IMR-90 (cell line): Measurements from ENCODE around the gene SIK3. TPM values are rescaled to one million over a fixed set of nuclear protein-coding genes. Genes with fewer than 3 reads are reported as not detected.

ENCODE experiments used
- ATAC-seq: fragments of 200-7000 bp; cut with Tn5 transposase; 2 replicates; pipeline ENCODE4 v1.9.1; 2020; ENCODE audit warnings: low read depth, mild to moderate bottlenecking, moderate library complexity
- BruUV-seq: library from RNA; stranded (reverse); fragments of 400-500 nt; replicated peaks from 2 replicates; lab custom pipeline; 2021; lab: Mats Ljungman, UMichigan
- CTCF ChIA-PET: fragments of 300-600 bp; formaldehyde crosslinking; extraction: SDS; loops from one replicate; lab custom pipeline; 2021; ENCODE audit warnings: antibody characterized with exemption; lab: Yijun Ruan, JAX
- POLR2A ChIA-PET: fragments of 300-600 bp; sonication (Branson Sonifier 250); formaldehyde crosslinking; loops from one replicate; lab custom pipeline; 2022; ENCODE audit warnings: antibody characterized with exemption; ENCODE audit not compliant: unreplicated experiment; lab: Charles Lee
- DNase-seq: peaks from one replicate; pipeline ENCODE4 v3.0.0; 2013
- H2AFZ ChIP-seq: replicated peaks from 2 replicates; pipeline ENCODE3; 2013; ENCODE audit warnings: low read length, mild to moderate bottlenecking; ENCODE audit not compliant: poor library complexity
- H2AK5ac ChIP-seq: 2 replicates; pipeline ENCODE4 v1.6.1; 2013; ENCODE audit warnings: low read depth, low read length, inconsistent platforms
- H2AK9ac ChIP-seq: replicated peaks from 2 replicates; pipeline ENCODE3; 2013; ENCODE audit warnings: mild to moderate bottlenecking, low read depth, low read length, moderate library complexity; ENCODE audit not compliant: poor library complexity
- H2BK120ac ChIP-seq: 2 replicates; pipeline ENCODE4 v1.6.1; 2013; ENCODE audit warnings: low read depth, low read length, inconsistent platforms
- H2BK15ac ChIP-seq: 3 replicates; pipeline ENCODE4 v1.6.1; 2013; ENCODE audit warnings: low read depth, low read length, inconsistent platforms
- H2BK20ac ChIP-seq: 2 replicates; pipeline ENCODE4 v1.6.1; 2013; ENCODE audit warnings: low read depth, mild to moderate bottlenecking, inconsistent platforms, low read length, moderate library complexity
- H2BK5ac ChIP-seq: 2 replicates; pipeline ENCODE4 v1.6.1; 2013; ENCODE audit warnings: mild to moderate bottlenecking, low read depth, low read length, inconsistent platforms; ENCODE audit not compliant: poor library complexity, severe bottlenecking
- H3K14ac ChIP-seq: replicated peaks from 2 replicates; pipeline ENCODE4 v1.6.1; 2013; ENCODE audit warnings: low read depth, low read length, inconsistent platforms
- H3K18ac ChIP-seq: 2 replicates; pipeline ENCODE4 v1.6.1; 2013; ENCODE audit warnings: low read depth, low read length, control low read depth
- H3K23ac ChIP-seq: 2 replicates; pipeline ENCODE4 v1.6.1; 2013; ENCODE audit warnings: low read depth, low read length, inconsistent platforms
- H3K27ac ChIP-seq: 2 replicates; pipeline ENCODE4 v1.5.1; 2013; ENCODE audit warnings: mild to moderate bottlenecking, control low read depth, low read length; ENCODE audit not compliant: insufficient read depth
- H3K27me3 ChIP-seq: 2 replicates; pipeline ENCODE4 v1.6.1; 2013; ENCODE audit warnings: low read length; ENCODE audit not compliant: control insufficient read depth, insufficient read depth
- H3K36me3 ChIP-seq: 2 replicates; pipeline ENCODE4 v1.6.1; 2013; ENCODE audit warnings: low read length, mixed read lengths; ENCODE audit not compliant: control insufficient read depth, insufficient read depth
- H3K4ac ChIP-seq: 2 replicates; pipeline ENCODE4 v1.6.1; 2013; ENCODE audit warnings: low read depth, low read length, inconsistent platforms
- H3K4me1 ChIP-seq: 2 replicates; pipeline ENCODE4 v1.6.1; 2013; ENCODE audit warnings: low read length, mixed read lengths; ENCODE audit not compliant: control insufficient read depth, insufficient read depth
- H3K4me2 ChIP-seq: 2 replicates; pipeline ENCODE4 v1.6.1; 2013; ENCODE audit warnings: low read depth, mild to moderate bottlenecking, control low read depth, low read length, moderate library complexity
- H3K4me3 ChIP-seq: 2 replicates; pipeline ENCODE4 v1.5.1; 2013; ENCODE audit warnings: low read depth, mild to moderate bottlenecking, control low read depth, low read length, moderate library complexity; ENCODE audit not compliant: insufficient read depth
- H3K56ac ChIP-seq: 2 replicates; pipeline ENCODE4 v1.6.1; 2013; ENCODE audit warnings: low read length, inconsistent platforms; ENCODE audit not compliant: insufficient read depth; ENCODE audit errors: extremely low read depth
- H3K79me1 ChIP-seq, 2 experiments: 2 replicates each; pipeline ENCODE4 v1.6.1; 2013; ENCODE audit warnings: low read length in 2 of 2, inconsistent platforms in 1 of 2, low read depth in 1 of 2
- H3K9ac ChIP-seq: 2 replicates; pipeline ENCODE4 v1.6.1; 2013; ENCODE audit warnings: low read depth, low read length, control low read depth
- H3K9me1 ChIP-seq: 2 replicates; pipeline ENCODE4 v1.6.1; 2013; ENCODE audit warnings: low read length, inconsistent platforms; ENCODE audit not compliant: insufficient read depth
- H3K9me3 ChIP-seq: 2 replicates; pipeline ENCODE4 v1.6.1; 2013; ENCODE audit warnings: low read length; ENCODE audit not compliant: control insufficient read depth, insufficient read depth
- H4K20me1 ChIP-seq: 2 replicates; pipeline ENCODE4 v1.6.1; 2013; ENCODE audit warnings: low read length, inconsistent platforms; ENCODE audit not compliant: insufficient read depth
- H4K5ac ChIP-seq: 2 replicates; pipeline ENCODE4 v1.6.1; 2013; ENCODE audit warnings: mild to moderate bottlenecking, low read depth, low read length, control low read depth
- H4K8ac ChIP-seq, 2 experiments: 2 replicates each; pipeline ENCODE4 v1.6.1; 2013; ENCODE audit warnings: low read depth in 2 of 2, low read length in 2 of 2, control low read depth in 1 of 2, inconsistent platforms in 1 of 2
- H4K91ac ChIP-seq: 2 replicates; pipeline ENCODE4 v1.6.1; 2013; ENCODE audit warnings: low read depth, low read length, inconsistent platforms; ENCODE audit not compliant: insufficient read depth
- CEBPB ChIP-seq: IDR thresholded peaks from 2 replicates; pipeline ENCODE4 v1.6.1; 2012; ENCODE audit warnings: low read depth, low read length, improper control_type of control experiment
- WGBS, 2 experiments: methylation state at CpG; one replicate each; pipeline versions ENCODE4 v1.1.5 to v1.1.7; 2013; ENCODE audit warnings: missing lambda C conversion rate in 2 of 2; ENCODE audit not compliant: insufficient read length in 1 of 2; ENCODE audit errors: extremely low coverage in 2 of 2; 5-methylcytosine and 5-hydroxymethylcytosine counted together
- dilution Hi-C: fragments of 300-500 bp; cut with HindIII; formaldehyde crosslinking; loops from one replicate; pipeline ENCODE4 v1.14.3; 2018; ENCODE audit warnings: low sequenced_read_pairs; ENCODE audit not compliant: unreplicated experiment
- in situ Hi-C: fragments of 300-500 bp; cut with MboI; formaldehyde crosslinking; loops from 3 replicates; pipeline ENCODE4 v1.14.3; 2019; ENCODE audit warnings: low sequenced_read_pairs, inconsistent platforms, mixed read lengths
- intact Hi-C: fragments of 100-400 bp; cut with micrococcal nuclease; formaldehyde crosslinking; loops from 2 replicates; pipeline ENCODE4 v1.10.0; 2022
- polyA plus RNA-seq, 3 experiments: library from polyadenylated mRNA; depleted of rRNA; stranded (reverse); fragments of >200 nt; gene quantifications; 2 replicates each; pipeline ENCODE4 v1.2.3, GENCODE V29; 2012; ENCODE audit warnings: low replicate concordance in 1 of 3
- total RNA-seq: library from RNA; depleted of rRNA; stranded (reverse); fragments of >200 nt; gene quantifications from 2 replicates; pipeline ENCODE4 v1.2.3, GENCODE V29; 2012
- TF ChIP-seq, protein P1 (sequence below): fragments of 150-350 bp; IDR thresholded peaks from 2 replicates; pipeline ENCODE4 v1.6.1; 2017; ENCODE audit warnings: mild to moderate bottlenecking, antibody characterized with exemption, low read length, low read depth

SIK3 gene
- total and polyA plus RNA-seq, 2 of the 4 experiments (the other 2 are of a cell fraction): 8.2 to 9.1 TPM

DNA sequence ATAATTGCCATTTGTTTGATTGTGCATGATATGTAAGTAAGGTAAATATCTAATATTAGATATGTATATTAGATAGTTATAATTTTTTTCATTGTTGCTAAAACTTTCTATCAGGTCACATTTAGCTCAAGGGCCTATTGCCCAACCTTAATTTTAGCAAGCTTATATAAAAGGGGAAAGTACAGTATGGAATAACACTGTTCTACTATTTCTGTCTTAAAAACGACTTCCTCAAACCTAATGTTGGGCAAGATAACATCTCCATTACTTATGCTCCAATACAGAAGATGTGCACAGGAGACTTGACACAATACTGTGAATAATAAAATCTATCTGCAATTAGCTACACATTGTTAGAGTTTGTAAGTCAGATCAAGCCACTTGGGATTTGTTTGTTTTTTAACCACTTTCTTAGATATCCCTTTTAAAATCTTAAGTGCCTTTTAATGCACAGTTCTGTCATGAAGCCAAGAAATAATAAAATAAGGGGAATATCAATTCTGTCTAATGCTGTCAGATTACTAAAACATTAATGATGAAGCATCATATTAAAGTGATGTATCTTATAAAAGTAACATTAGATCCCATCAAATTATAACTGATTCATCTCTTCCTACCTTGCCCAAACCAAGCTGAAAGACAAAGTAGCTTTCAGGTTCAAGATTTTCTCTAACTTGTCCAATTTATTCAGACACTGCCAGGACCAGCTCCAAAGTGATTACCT is 98.1 kb downstream of the SIK3 start:
- DNase-seq (no peak), ATAC-seq (no peak)
- ChIA-PET POLR2A (no interaction called here), CTCF (interaction anchor here (0.9 to 1.0 kb wide), 2 partner anchors 14 to 49 kb away, joined by 3 read pairs; no protein-coding TSS in a partner anchor)
- no TSS peak for BruUV-seq
- Histone ChIP-seq H2BK20ac (no peak overlapping the region), H3K4ac (no peak overlapping the region), H4K91ac (no peak overlapping the region), H4K8ac (no peak overlapping the region), H3K9me1 (peaks cover 7% of the 10 kb centered on the region; the same call in 1 of the 2 replicates), H3K27ac (no peak overlapping the region), H4K5ac (no peak overlapping the region), H2BK120ac (no peak overlapping the region), H3K4me1 (no peaks in the 10 kb centered on the region), H3K36me3 (no peaks in the 10 kb centered on the region), H2AFZ (no peak overlapping the region), H3K23ac (no peak overlapping the region), H3K18ac (no peak overlapping the region), H2AK9ac (no peak overlapping the region), H2BK5ac (no peak overlapping the region), H3K79me1 (peaks cover 11 to 26% of the 10 kb centered on the region in 2 experiments; a peak in 2 of 4 replicates), H3K14ac (no peak overlapping the region), H2BK15ac (no peak overlapping the region), H3K9me3 (no peaks in the 10 kb centered on the region), H3K4me2 (no peak overlapping the region), H3K9ac (no peak overlapping the region), H4K20me1 (peaks cover 7% of the 10 kb centered on the region), H3K56ac (no peak overlapping the region), H3K4me3 (no peak overlapping the region), H3K27me3 (no peaks in the 10 kb centered on the region), H2AK5ac (no peak overlapping the region)
- in situ Hi-C loops: no loop called here
- no peak for TF ChIP-seq CEBPB
- TF ChIP-seq, protein P1, sequence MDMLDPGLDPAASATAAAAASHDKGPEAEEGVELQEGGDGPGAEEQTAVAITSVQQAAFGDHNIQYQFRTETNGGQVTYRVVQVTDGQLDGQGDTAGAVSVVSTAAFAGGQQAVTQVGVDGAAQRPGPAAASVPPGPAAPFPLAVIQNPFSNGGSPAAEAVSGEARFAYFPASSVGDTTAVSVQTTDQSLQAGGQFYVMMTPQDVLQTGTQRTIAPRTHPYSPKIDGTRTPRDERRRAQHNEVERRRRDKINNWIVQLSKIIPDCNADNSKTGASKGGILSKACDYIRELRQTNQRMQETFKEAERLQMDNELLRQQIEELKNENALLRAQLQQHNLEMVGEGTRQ: no peak
- intact Hi-C loops: no loop called here
- dilution Hi-C loops: no loop called here
- no CpG with 5 or more reads among the region's 1 CpG for WGBS, 2 experiments
